Small intestine (tissue), 7 donors: Measurements from ENCODE around the gene HIRA. TPM values are rescaled to one million over a fixed set of nuclear protein-coding genes. Genes with fewer than 3 reads are reported as not detected.

Experiments
- DNase-seq, 2 donors: peaks; one replicate each; pipeline versions ENCODE4 v3.0.0 to v3.0.0-alpha.2; 2013
- FAIRE-seq: peaks from 2 replicates; lab custom pipeline; 2012; peaks lifted over from hg19 to GRCh38; lab: Jason Lieb, UNC
- H3K27ac ChIP-seq, 3 donors: one replicate each; pipeline ENCODE4 v1.5.1; 2013; ENCODE audit warnings: low read length in 2 of 3, mild to moderate bottlenecking in 2 of 3, control low read depth in 1 of 3, inconsistent platforms in 1 of 3, low read depth in 1 of 3, moderate library complexity in 1 of 3
- H3K27me3 ChIP-seq, 3 donors: one replicate each; pipeline ENCODE4 v1.6.1; 2013; ENCODE audit warnings: low read length in 3 of 3, inconsistent platforms in 1 of 3; ENCODE audit not compliant: control insufficient read depth in 3 of 3, insufficient read depth in 3 of 3
- H3K36me3 ChIP-seq, 3 donors: one replicate each; pipeline ENCODE4 v1.6.1; 2013; ENCODE audit warnings: low read length in 3 of 3, inconsistent platforms in 1 of 3, low read depth in 1 of 3, mild to moderate bottlenecking in 1 of 3, moderate library complexity in 1 of 3; ENCODE audit not compliant: control insufficient read depth in 3 of 3, insufficient read depth in 2 of 3
- H3K4me1 ChIP-seq, 3 donors: one replicate each; pipeline ENCODE4 v1.6.1; 2013; ENCODE audit warnings: low read length in 2 of 3, inconsistent platforms in 1 of 3, low read depth in 1 of 3, mild to moderate bottlenecking in 1 of 3, moderate library complexity in 1 of 3; ENCODE audit not compliant: control insufficient read depth in 3 of 3, insufficient read depth in 2 of 3
- H3K4me3 ChIP-seq, 3 donors: one replicate each; pipeline ENCODE4 v1.5.1; 2013; ENCODE audit warnings: low read length in 3 of 3, control low read depth in 1 of 3, inconsistent platforms in 1 of 3, low read depth in 1 of 3, mild to moderate bottlenecking in 1 of 3, moderate library complexity in 1 of 3
- H3K9me3 ChIP-seq, 2 donors: one replicate each; pipeline ENCODE4 v1.6.1; 2013; ENCODE audit warnings: low read depth in 1 of 2, low read length in 1 of 2; ENCODE audit not compliant: control insufficient read depth in 2 of 2, insufficient read depth in 1 of 2
- WGBS, 3 donors: extraction: QIAGEN DNeasy Blood & Tissue Kit; methylation state at CpG; one replicate each; pipeline ENCODE4 v1.1.7; 2013; 5-methylcytosine and 5-hydroxymethylcytosine counted together
- polyA plus RNA-seq, 4 donors: library from polyadenylated mRNA; stranded (reverse) in 3 of 4; unstranded in 1 of 4; fragments of 200-250 nt in 3 of 4; fragments of 120-200 nt in 1 of 4; gene quantifications; one replicate each; pipeline versions ENCODE4 v1.2.1 to v1.2.3, GENCODE V29; 2013
- donor health status: healthy with polysubstance abuse.
- donor health status: control.
- donor health status: control.
- donor health status: Bipolar disorder and iron deficiency.
- donor health status: healthy.

HIRA gene
- polyA plus RNA-seq, 4 donors, result 15.7 to 29.3 (median 21.3) TPM

GRCh38 chr22:19430890-19431541, 517 bp downstream of the HIRA start:
- DNase-seq, result peak; percentile 82 to 88
- FAIRE-seq, result no peak
- no peaks in the 10 kb centered on the region for H3K27me3 ChIP-seq
- H3K36me3 ChIP-seq, result peaks cover 0 to 20% (median 4%) of the 10 kb centered on the region in 3 donors
- H3K9me3 ChIP-seq, result no peaks in the 10 kb centered on the region
- peak overlapping the region; percentile 76 to 94 (median 77) for H3K27ac ChIP-seq
- H3K4me3 ChIP-seq, result peak overlapping the region; percentile 83 to 95 (median 94)
- WGBS, 3 donors, result 0% methylated on average over 34 to 53 of the region's 53 CpGs
- H3K4me1 ChIP-seq, result peaks cover 4 to 19% (median 17%) of the 10 kb centered on the region in 3 donors

DNA sequence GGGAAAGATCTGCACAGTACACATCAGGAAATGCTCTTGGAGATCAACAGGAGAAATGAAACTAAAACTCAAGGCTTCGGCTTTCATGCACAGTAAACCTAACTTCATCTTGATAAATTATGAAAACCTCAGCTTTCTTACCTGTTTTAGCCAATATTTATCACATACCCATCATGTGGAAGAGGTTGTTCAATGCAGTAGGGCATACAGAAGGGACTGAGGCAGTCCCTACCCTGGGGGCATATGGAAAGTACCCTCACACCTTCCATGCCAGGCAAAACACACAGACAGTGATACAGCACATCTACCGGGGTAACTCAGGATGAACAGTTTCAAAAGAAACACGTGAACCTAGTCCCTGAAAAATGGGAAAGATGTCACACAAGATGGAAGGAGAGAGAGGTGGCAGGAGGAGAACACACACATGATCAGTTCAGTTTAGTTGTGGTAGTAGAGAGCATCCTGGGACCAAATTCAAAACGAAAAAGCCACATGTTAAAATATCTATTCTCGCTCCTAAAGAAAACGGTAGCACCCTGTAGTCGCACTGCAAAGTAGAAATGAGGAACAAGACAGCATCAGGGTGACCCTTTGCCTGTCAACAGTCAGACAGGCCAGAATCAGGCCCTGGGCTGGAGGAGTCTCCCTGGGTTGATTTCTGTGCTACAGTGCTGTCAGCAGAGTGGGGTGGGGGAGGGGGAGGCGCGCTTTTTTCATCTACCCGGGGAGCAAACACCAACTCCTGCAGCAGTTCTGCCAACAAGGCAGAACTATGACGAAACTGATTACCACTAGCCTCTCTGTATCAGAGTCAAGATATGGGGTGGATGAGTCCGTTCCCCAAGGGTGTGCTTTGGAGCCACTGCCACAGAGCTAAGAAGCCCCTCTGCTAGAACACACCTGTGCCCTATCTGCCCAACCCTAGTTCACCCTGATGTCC, 1.3 kb downstream of the HIRA start:
- DNase-seq (peak; percentile 54 to 63), FAIRE-seq (no peak)
- WGBS, 3 donors, result 1 to 10% (median 2%) methylated on average over 12 of the region's 12 CpGs
- Histone ChIP-seq H3K4me3 (peak overlapping the region; percentile 83 to 95 (median 94)), H3K9me3 (no peaks in the 10 kb centered on the region), H3K27ac (peak overlapping the region; percentile 76 to 94 (median 77)), H3K36me3 (peaks cover 0 to 15% (median 0%) of the 10 kb centered on the region in 3 donors), H3K4me1 (peaks cover 4 to 19% (median 17%) of the 10 kb centered on the region in 3 donors), H3K27me3 (no peaks in the 10 kb centered on the region)

- FAIRE-seq (no peak), DNase-seq (peak in 1 of 2 donors; percentile 11)
- peaks cover 0 to 10% (median 0%) of the 10 kb centered on the region in 3 donors for H3K36me3 ChIP-seq
- WGBS, 3 donors, result 48 to 77% (median 69%) methylated on average over 3 of the region's 3 CpGs
- no peak overlapping the region for H3K27ac ChIP-seq
- no peak overlapping the region for H3K4me3 ChIP-seq
- H3K27me3 ChIP-seq, result no peaks in the 10 kb centered on the region
- H3K9me3 ChIP-seq, result no peaks in the 10 kb centered on the region
- H3K4me1 ChIP-seq, result peaks cover 2 to 11% (median 8%) of the 10 kb centered on the region in 3 donors
These were observed 7.4 kb downstream of the HIRA start for GRCh38 chr22:19424186-19424500.

GRCh38 chr22:19422440-19423301, 8.9 kb downstream of the HIRA start:
- WGBS, 3 donors, result 79 to 91% (median 86%) methylated on average over 11 of the region's 11 CpGs
- peaks cover 0 to 4% (median 2%) of the 10 kb centered on the region in 3 donors for H3K4me1 ChIP-seq

DNA sequence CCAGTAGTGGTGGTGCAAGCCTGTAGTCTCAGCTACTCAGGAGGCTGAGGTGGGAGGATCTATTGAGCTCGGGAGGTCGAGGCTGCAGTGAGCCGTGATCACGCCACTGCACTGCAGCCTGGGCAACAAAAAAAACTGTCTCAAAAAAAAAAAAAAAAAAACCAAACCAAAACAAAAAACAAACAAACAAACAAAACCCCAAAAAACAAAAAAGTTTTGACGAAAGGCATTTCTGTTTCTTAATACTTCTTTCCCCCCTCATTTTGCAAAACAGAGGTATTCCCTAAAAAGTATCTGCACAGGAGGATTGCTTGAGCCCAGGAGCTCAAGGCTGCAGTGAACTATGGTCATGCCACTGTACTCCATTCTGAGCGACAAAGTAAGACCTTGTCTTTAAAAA, 11.2 kb downstream of the HIRA start:
- no peak overlapping the region for H3K4me3 ChIP-seq
- H3K36me3 ChIP-seq, result peaks cover 0 to 9% (median 0%) of the 10 kb centered on the region in 3 donors
- H3K4me1 ChIP-seq, result no peaks in the 10 kb centered on the region
- no peaks in the 10 kb centered on the region for H3K27me3 ChIP-seq
- DNase-seq (no peak), FAIRE-seq (no peak)
- H3K9me3 ChIP-seq, result no peaks in the 10 kb centered on the region
- WGBS, 3 donors, result 86 to 92% (median 91%) methylated on average over 6 of the region's 6 CpGs
- H3K27ac ChIP-seq, result peak overlapping the region in 1 of 3 donors; percentile 53

More at GRCh38 chr22:19422440-19423301, 8.9 kb downstream of the HIRA start:
- Histone ChIP-seq H3K9me3 (no peaks in the 10 kb centered on the region), H3K27ac (no peak overlapping the region), H3K36me3 (peaks cover 0 to 6% (median 0%) of the 10 kb centered on the region in 3 donors), H3K27me3 (no peaks in the 10 kb centered on the region), H3K4me3 (no peak overlapping the region)
- no peak for FAIRE-seq
- no peak for DNase-seq

DNA sequence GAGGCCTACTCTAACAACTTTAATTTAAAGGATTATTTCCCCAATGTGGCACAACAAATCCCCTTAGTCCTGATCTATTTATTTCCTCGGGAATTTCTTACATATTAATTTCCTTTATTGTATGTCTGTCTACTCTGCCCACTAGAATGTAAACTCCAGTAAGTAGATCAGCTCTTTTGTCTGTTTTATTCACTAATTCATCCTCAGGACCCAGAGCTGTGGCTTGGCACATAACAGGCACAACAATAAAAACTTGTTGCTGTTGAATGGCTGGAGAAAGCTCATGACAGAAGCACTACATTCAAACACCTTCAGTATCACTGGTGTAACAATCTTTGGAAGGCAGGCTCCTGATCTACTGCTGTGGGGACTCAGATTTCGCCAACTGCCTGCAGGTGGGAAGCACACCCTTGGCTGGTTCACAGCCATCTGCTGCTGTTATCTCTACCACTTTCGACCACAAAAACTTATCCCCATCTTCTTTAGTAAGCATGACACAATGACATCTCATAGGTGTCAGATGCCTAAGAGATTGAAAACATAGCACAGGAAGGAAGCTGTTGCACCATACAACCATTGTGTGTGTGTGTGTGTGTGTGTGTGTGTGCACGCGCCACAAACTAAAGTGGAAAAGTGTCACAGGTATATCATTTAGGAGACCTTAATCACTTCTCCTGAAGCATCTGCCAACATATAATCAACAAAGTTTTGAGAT, 11.9 kb downstream of the HIRA start:
- Histone ChIP-seq H3K27me3 (no peaks in the 10 kb centered on the region), H3K36me3 (peaks cover 0 to 9% (median 0%) of the 10 kb centered on the region in 3 donors), H3K9me3 (no peaks in the 10 kb centered on the region), H3K4me1 (no peaks in the 10 kb centered on the region), H3K4me3 (no peak overlapping the region), H3K27ac (peak overlapping the region in 1 of 3 donors; percentile 67)
- FAIRE-seq (no peak), DNase-seq (no peak)
- WGBS, 3 donors, result 62 to 69% (median 68%) methylated on average over 5 of the region's 5 CpGs

DNA sequence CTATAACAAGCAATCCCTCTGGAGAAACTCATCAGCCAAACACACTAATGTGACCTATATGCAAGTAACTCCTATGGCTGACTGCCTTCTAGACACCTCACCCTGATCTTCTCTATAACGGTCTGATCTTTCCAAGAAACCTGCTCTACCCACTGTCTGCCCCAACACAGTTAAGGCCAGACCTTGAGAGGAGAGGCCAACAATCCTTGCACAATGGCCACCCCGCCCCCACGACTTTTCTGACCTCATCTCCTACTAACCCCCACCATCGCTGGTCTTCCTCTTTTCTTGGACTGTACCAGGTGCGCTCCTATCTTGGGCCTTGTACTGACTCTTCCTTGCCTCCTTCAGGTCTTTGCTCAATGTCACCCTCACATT, 12.5 kb downstream of the HIRA start:
- DNase-seq, result no peak
- Histone ChIP-seq H3K4me1 (no peaks in the 10 kb centered on the region), H3K4me3 (no peak overlapping the region), H3K9me3 (no peaks in the 10 kb centered on the region), H3K36me3 (peaks cover 0 to 6% (median 0%) of the 10 kb centered on the region in 3 donors), H3K27me3 (no peaks in the 10 kb centered on the region), H3K27ac (peak overlapping the region in 1 of 3 donors; percentile 22)
- WGBS, 3 donors, result 73 to 76% (median 75%) methylated on average over 5 of the region's 5 CpGs
- FAIRE-seq, result no peak
